Effector memory CD4-positive, alpha-beta T cell (primary cell): ENCODE measurements around the gene HNRNPUL1.
A peak's percentile ranks its signal among the peaks of the same experiment; 100 is the strongest.

Experiments used
- DNase-seq, 3 donors: peaks; one replicate each; pipeline ENCODE4 v3.0.0-alpha.2; 2020
- H3K27ac ChIP-seq: 2 replicates; pipeline ENCODE4 v1.7.0; 2013; ENCODE audit warnings: mild to moderate bottlenecking, low read length, moderate library complexity; ENCODE audit not compliant: insufficient read depth, poor library complexity, severe bottlenecking
- H3K27me3 ChIP-seq: replicated peaks from 2 replicates; pipeline ENCODE4 v1.7.0; 2013; ENCODE audit warnings: mild to moderate bottlenecking, low read length; ENCODE audit not compliant: insufficient read depth, control insufficient read depth, poor library complexity, severe bottlenecking
- H3K36me3 ChIP-seq: 2 replicates; pipeline ENCODE4 v1.7.0; 2013; ENCODE audit warnings: mild to moderate bottlenecking, low read length, moderate library complexity; ENCODE audit not compliant: control insufficient read depth, insufficient read depth
- H3K4me1 ChIP-seq: 2 replicates; pipeline ENCODE4 v1.7.0; 2013; ENCODE audit warnings: low read length, mild to moderate bottlenecking; ENCODE audit not compliant: control insufficient read depth, insufficient read depth, poor library complexity, severe bottlenecking
- H3K4me3 ChIP-seq: 2 replicates; pipeline ENCODE4 v1.7.0; 2013; ENCODE audit warnings: low read length, low read depth, mild to moderate bottlenecking; ENCODE audit not compliant: insufficient read depth, poor library complexity, severe bottlenecking
- H3K9me3 ChIP-seq: 2 replicates; pipeline ENCODE4 v1.7.0; 2013; ENCODE audit warnings: mild to moderate bottlenecking, low read length, moderate library complexity; ENCODE audit not compliant: control insufficient read depth

The HNRNPUL1 gene

DNA sequence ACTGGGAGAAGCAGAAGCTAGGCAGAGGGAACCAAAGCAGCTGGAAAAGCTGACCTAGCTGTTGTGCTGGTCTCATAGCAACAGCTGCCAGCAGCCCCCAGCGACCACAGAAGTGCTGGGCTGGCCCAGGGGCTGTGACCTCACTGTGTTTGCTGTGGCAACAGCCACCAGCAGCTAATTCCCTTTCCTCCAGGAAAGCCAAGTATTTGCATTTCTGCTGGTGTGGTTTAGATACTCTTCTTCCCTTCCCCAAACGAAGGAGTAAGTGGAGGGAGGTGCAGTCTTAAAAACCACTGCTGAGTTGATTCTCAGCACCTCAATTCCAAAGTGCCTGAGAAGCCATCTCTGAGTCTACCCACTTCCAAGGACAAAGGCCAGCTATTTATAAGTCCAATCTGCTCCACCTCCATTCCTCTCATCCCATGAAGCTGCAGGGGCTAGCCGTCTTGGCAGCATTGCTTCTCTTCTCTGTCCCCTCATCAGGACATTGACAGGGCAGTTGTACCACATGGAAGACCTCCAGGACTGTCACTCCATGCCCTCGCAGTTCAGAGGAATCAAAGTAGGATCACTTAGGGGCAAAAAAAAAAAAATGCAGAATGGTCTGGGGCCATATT lies 34.3 kb downstream of the HNRNPUL1 start:
- Histone ChIP-seq H3K27me3 (no peaks in the 10 kb centered on the region), H3K4me1 (peaks cover 78% of the 10 kb centered on the region), H3K9me3 (no peaks in the 10 kb centered on the region), H3K4me3 (no peak overlapping the region), H3K36me3 (peaks cover 64% of the 10 kb centered on the region), H3K27ac (peak overlapping the region; percentile 81)
- peak; percentile 53 to 73 (median 59) for DNase-seq

GRCh38 chr19:41299046-41299754 lies 35.0 kb downstream of the HNRNPUL1 start:
- DNase-seq, result no peak
- H3K4me1 ChIP-seq, result peaks cover 85% of the 10 kb centered on the region
- H3K9me3 ChIP-seq, result no peaks in the 10 kb centered on the region
- no peaks in the 10 kb centered on the region for H3K27me3 ChIP-seq
- peak overlapping the region; percentile 81 for H3K27ac ChIP-seq
- peaks cover 62% of the 10 kb centered on the region for H3K36me3 ChIP-seq
- no peak overlapping the region for H3K4me3 ChIP-seq

- Histone ChIP-seq H3K27me3 (no peaks in the 10 kb centered on the region), H3K4me3 (no peak overlapping the region), H3K9me3 (no peaks in the 10 kb centered on the region), H3K4me1 (peaks cover 90% of the 10 kb centered on the region), H3K27ac (peak overlapping the region; percentile 81), H3K36me3 (peaks cover 62% of the 10 kb centered on the region)
- peak in 1 of 3 donors; percentile 51 for DNase-seq
Measured at GRCh38 chr19:41299755-41300089, 35.5 kb downstream of the HNRNPUL1 start.

- Histone ChIP-seq H3K27me3 (no peaks in the 10 kb centered on the region), H3K9me3 (no peaks in the 10 kb centered on the region), H3K4me3 (no peak overlapping the region), H3K4me1 (peaks cover 99% of the 10 kb centered on the region), H3K36me3 (peaks cover 62% of the 10 kb centered on the region), H3K27ac (peak overlapping the region; percentile 81)
- no peak for DNase-seq
Measured at GRCh38 chr19:41300555-41300954, 36.4 kb downstream of the HNRNPUL1 start.

GRCh38 chr19:41302624-41303351 lies 38.6 kb downstream of the HNRNPUL1 start:
- H3K27ac ChIP-seq, result peak overlapping the region; percentile 94
- H3K9me3 ChIP-seq, result no peaks in the 10 kb centered on the region
- peaks cover 99% of the 10 kb centered on the region for H3K4me1 ChIP-seq
- H3K27me3 ChIP-seq, result no peaks in the 10 kb centered on the region
- peaks cover 55% of the 10 kb centered on the region for H3K36me3 ChIP-seq
- H3K4me3 ChIP-seq, result peak overlapping the region; percentile 45
- peak in 2 of 3 donors; percentile 58 to 63 for DNase-seq

DNA sequence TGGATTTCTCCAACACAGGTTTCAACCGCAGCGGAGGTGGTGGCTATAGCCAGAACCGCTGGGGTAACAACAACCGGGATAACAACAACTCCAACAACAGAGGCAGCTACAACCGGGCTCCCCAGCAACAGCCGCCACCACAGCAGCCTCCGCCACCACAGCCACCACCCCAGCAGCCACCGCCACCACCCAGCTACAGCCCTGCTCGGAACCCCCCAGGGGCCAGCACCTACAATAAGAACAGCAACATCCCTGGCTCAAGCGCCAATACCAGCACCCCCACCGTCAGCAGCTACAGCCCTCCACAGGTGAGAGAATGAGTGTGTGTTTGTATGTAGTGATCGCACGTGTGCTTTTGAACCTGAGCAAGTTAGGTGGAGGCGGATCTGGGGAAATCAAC lies 39.8 kb downstream of the HNRNPUL1 start:
- Histone ChIP-seq H3K36me3 (peaks cover 46% of the 10 kb centered on the region), H3K9me3 (no peaks in the 10 kb centered on the region), H3K27me3 (no peaks in the 10 kb centered on the region), H3K4me1 (peaks cover 99% of the 10 kb centered on the region), H3K27ac (peak overlapping the region; percentile 94), H3K4me3 (peak overlapping the region; percentile 45)
- no peak for DNase-seq

DNA sequence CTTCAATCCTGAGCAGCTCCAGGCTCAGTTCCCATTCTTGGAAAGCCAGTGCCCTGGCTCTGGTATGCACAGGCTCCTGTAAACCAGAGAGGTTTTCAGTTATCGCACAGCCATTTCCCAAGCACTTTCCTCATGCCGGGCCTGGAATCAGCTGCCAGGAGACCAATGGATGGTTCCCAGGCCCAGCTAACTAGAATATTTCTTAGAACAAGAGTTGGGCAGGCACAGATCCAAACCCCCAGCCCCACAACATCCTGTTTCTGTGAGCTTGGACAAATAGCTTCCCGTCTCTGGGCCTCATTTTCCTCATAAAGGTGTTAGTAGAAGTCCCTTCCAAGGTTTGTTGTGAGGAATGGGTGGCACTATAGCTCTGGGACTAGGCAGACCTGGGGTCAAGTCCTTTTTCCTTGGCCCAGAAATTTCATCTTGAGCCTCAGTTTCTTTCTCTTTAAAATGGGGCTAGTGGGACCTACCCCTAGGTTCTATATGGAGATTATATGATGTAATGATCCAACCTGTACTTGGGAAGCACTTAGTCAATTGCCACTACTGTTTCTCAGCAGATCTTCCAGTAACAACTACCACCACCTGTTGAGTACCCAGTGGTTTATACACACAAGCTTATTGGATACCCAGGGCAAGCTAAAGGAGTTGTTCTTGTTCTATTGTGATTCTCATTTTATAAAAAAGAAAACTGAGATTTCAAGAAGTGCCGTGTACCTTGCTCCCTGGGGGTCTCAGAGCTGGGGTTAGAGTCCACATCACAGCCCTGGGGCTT lies 40.7 kb downstream of the HNRNPUL1 start:
- Histone ChIP-seq H3K4me3 (peak overlapping the region; percentile 45), H3K9me3 (no peaks in the 10 kb centered on the region), H3K4me1 (peaks cover 98% of the 10 kb centered on the region), H3K27me3 (no peaks in the 10 kb centered on the region), H3K36me3 (peaks cover 40% of the 10 kb centered on the region), H3K27ac (peak overlapping the region; percentile 94)
- no peak for DNase-seq

DNA sequence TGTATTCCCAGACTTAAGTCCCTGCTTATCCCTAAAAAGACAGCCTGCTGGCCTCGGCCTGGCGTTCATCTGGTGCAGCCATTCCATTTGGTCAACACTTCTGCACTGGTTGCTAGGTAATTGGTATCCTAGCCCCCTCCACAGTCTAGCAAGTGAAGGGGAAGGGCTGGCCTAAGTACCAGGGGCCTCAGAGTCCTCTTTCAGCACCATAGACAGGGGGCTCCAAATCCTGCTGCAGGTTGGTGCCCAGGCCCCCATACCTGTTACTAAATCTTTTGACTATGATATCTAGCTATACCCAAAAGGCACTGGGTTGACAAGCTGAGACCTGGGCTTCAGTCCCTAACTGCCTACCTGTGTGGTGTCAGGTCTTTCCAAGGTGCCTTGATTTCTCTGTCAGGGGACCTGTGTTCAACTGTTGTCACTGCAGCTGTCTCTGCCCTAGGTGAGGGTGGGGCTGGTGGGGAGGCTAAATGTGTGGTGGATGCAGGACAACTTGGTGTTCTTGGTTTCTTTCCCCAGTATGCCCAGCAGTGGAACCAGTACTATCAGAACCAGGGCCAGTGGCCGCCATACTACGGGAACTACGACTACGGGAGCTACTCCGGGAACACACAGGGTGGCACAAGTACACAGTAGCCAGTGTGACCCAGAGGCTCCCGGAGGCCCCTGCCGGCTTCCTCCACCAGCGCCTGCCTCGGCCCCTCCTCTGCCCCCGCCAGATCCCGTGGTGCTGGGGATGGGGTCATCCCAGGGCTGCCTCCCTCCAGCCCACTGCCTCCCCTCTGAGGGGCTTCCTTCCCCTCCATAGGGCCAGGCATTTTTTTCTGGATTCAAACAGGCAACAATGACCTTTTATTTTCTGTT lies 42.0 kb downstream of the HNRNPUL1 start:
- H3K4me1 ChIP-seq, result peaks cover 87% of the 10 kb centered on the region
- no peak for DNase-seq
- peak overlapping the region; percentile 94 for H3K27ac ChIP-seq
- peaks cover 33% of the 10 kb centered on the region for H3K36me3 ChIP-seq
- H3K27me3 ChIP-seq, result no peaks in the 10 kb centered on the region
- peak overlapping the region; percentile 47 for H3K4me3 ChIP-seq
- H3K9me3 ChIP-seq, result no peaks in the 10 kb centered on the region
